Mucosa of stomach (tissue), 1 donor: ENCODE data around the gene ZBTB7C.
"Not testable (repeated sequence)": the region's sequence is repeated elsewhere in the genome, so short reads cannot be mapped to it uniquely, and the experiment has no call there.

Experiments
- H3K27me3 ChIP-seq: one replicate; pipeline ENCODE4 v1.7.0; 2013; ENCODE audit warnings: mild to moderate bottlenecking, low read length; ENCODE audit not compliant: control insufficient read depth, insufficient read depth
- H3K36me3 ChIP-seq: one replicate; pipeline ENCODE4 v1.7.0; 2013; ENCODE audit warnings: low read length; ENCODE audit not compliant: control insufficient read depth, insufficient read depth
- H3K4me1 ChIP-seq: one replicate; pipeline ENCODE4 v1.7.0; 2013; ENCODE audit warnings: mild to moderate bottlenecking, low read length; ENCODE audit not compliant: control insufficient read depth, insufficient read depth
- H3K4me3 ChIP-seq: one replicate; pipeline ENCODE4 v1.7.0; 2013; ENCODE audit warnings: low read length
- H3K9ac ChIP-seq: one replicate; pipeline ENCODE4 v1.7.0; 2013; ENCODE audit warnings: mild to moderate bottlenecking, low read length, moderate library complexity
- H3K9me3 ChIP-seq: one replicate; pipeline ENCODE4 v1.7.0; 2013; ENCODE audit warnings: mild to moderate bottlenecking, low read length, moderate library complexity; ENCODE audit not compliant: control insufficient read depth
- donor health status: Pancreatic carcinoma.

Gene ZBTB7C

GRCh38 chr18:48440924-48441323 lies 31.7 kb upstream of the ZBTB7C start:
- H3K36me3 ChIP-seq: no peaks in the 10 kb centered on the region
- H3K4me1 ChIP-seq: no peaks in the 10 kb centered on the region
- H3K4me3 ChIP-seq: no peak overlapping the region
- H3K9ac ChIP-seq: no peak overlapping the region
- no peaks in the 10 kb centered on the region for H3K9me3 ChIP-seq
- H3K27me3 ChIP-seq: peaks cover 37% of the 10 kb centered on the region

- Histone ChIP-seq H3K4me1 (no peaks in the 10 kb centered on the region), H3K27me3 (peaks cover 28% of the 10 kb centered on the region), H3K9me3 (no peaks in the 10 kb centered on the region), H3K9ac (no peak overlapping the region), H3K36me3 (no peaks in the 10 kb centered on the region), H3K4me3 (no peak overlapping the region)
Observed at GRCh38 chr18:48436907-48437306, 27.7 kb upstream of the ZBTB7C start.

GRCh38 chr18:48434382-48434781 lies 25.2 kb upstream of the ZBTB7C start:
- not testable (repeated sequence) for H3K9me3 ChIP-seq, H3K4me1 ChIP-seq, H3K36me3 ChIP-seq, H3K4me3 ChIP-seq, H3K27me3 ChIP-seq, H3K9ac ChIP-seq

GRCh38 chr18:48433541-48433940 lies 24.4 kb upstream of the ZBTB7C start:
- Histone ChIP-seq H3K4me3 (no peak overlapping the region), H3K27me3 (peaks cover 11% of the 10 kb centered on the region), H3K36me3 (no peaks in the 10 kb centered on the region), H3K9me3 (no peaks in the 10 kb centered on the region), H3K4me1 (no peaks in the 10 kb centered on the region), H3K9ac (no peak overlapping the region)

GRCh38 chr18:48430150-48430549 lies 21.0 kb upstream of the ZBTB7C start:
- Histone ChIP-seq H3K9ac (no peak overlapping the region), H3K4me1 (no peaks in the 10 kb centered on the region), H3K9me3 (no peaks in the 10 kb centered on the region), H3K4me3 (no peak overlapping the region), H3K27me3 (peaks cover 17% of the 10 kb centered on the region), H3K36me3 (no peaks in the 10 kb centered on the region)

GRCh38 chr18:48428475-48429177 lies 19.4 kb upstream of the ZBTB7C start:
- H3K4me3 ChIP-seq: no peak overlapping the region
- no peaks in the 10 kb centered on the region for H3K36me3 ChIP-seq
- H3K4me1 ChIP-seq: no peaks in the 10 kb centered on the region
- peaks cover 17% of the 10 kb centered on the region for H3K27me3 ChIP-seq
- H3K9me3 ChIP-seq: no peaks in the 10 kb centered on the region
- no peak overlapping the region for H3K9ac ChIP-seq

- Histone ChIP-seq H3K36me3 (no peaks in the 10 kb centered on the region), H3K9me3 (no peaks in the 10 kb centered on the region), H3K4me3 (no peak overlapping the region), H3K27me3 (peaks cover 12% of the 10 kb centered on the region), H3K9ac (no peak overlapping the region), H3K4me1 (no peaks in the 10 kb centered on the region)
Observed at GRCh38 chr18:48422947-48423378, 13.8 kb upstream of the ZBTB7C start.

- Histone ChIP-seq H3K9ac (no peak overlapping the region), H3K4me1 (no peaks in the 10 kb centered on the region), H3K9me3 (no peaks in the 10 kb centered on the region), H3K27me3 (peaks cover 5% of the 10 kb centered on the region), H3K4me3 (no peak overlapping the region), H3K36me3 (no peaks in the 10 kb centered on the region)
Observed at GRCh38 chr18:48419277-48420022, 10.3 kb upstream of the ZBTB7C start.

GRCh38 chr18:48418539-48419276 lies 9.5 kb upstream of the ZBTB7C start:
- H3K9ac ChIP-seq: no peak overlapping the region
- peaks cover 5% of the 10 kb centered on the region for H3K27me3 ChIP-seq
- no peaks in the 10 kb centered on the region for H3K9me3 ChIP-seq
- no peaks in the 10 kb centered on the region for H3K4me1 ChIP-seq
- no peaks in the 10 kb centered on the region for H3K36me3 ChIP-seq
- H3K4me3 ChIP-seq: no peak overlapping the region

- Histone ChIP-seq H3K9ac (no peak overlapping the region), H3K9me3 (no peaks in the 10 kb centered on the region), H3K36me3 (no peaks in the 10 kb centered on the region), H3K27me3 (peaks cover 8% of the 10 kb centered on the region), H3K4me3 (no peak overlapping the region), H3K4me1 (no peaks in the 10 kb centered on the region)
Observed at GRCh38 chr18:48417985-48418384, 8.8 kb upstream of the ZBTB7C start.

- no peaks in the 10 kb centered on the region for H3K36me3 ChIP-seq
- H3K9me3 ChIP-seq: no peaks in the 10 kb centered on the region
- peaks cover 27% of the 10 kb centered on the region for H3K27me3 ChIP-seq
- H3K9ac ChIP-seq: no peak overlapping the region
- H3K4me1 ChIP-seq: peaks cover 10% of the 10 kb centered on the region
- no peak overlapping the region for H3K4me3 ChIP-seq
Observed at GRCh38 chr18:48413342-48413741, 4.2 kb upstream of the ZBTB7C start.

- Histone ChIP-seq H3K36me3 (no peaks in the 10 kb centered on the region), H3K9me3 (no peaks in the 10 kb centered on the region), H3K9ac (no peak overlapping the region), H3K4me1 (peaks cover 18% of the 10 kb centered on the region), H3K4me3 (no peak overlapping the region), H3K27me3 (peaks cover 36% of the 10 kb centered on the region)
Observed at GRCh38 chr18:48412339-48412929, 3.3 kb upstream of the ZBTB7C start.
